ENCODE measurements around the gene TMEM203.

TMEM203 gene

DNA sequence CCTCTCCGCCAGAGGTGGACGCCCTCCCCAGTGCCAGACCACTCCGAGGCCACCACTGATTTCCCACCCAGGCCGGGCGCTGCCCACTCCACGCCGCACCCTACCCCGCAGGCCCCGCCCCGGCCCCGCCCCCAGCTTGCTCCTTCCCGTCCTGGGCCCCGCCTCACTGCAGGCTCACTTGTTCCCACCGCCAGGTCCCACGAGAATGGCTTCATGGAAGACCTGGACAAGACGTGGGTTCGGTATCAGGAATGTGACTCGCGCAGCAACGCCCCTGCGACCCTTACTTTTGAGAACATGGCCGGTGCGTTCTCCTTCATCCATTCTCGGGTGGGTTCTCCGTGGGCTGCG lies 42.1 kb downstream of the TMEM203 start:
- no peak for DNase-seq

DNA sequence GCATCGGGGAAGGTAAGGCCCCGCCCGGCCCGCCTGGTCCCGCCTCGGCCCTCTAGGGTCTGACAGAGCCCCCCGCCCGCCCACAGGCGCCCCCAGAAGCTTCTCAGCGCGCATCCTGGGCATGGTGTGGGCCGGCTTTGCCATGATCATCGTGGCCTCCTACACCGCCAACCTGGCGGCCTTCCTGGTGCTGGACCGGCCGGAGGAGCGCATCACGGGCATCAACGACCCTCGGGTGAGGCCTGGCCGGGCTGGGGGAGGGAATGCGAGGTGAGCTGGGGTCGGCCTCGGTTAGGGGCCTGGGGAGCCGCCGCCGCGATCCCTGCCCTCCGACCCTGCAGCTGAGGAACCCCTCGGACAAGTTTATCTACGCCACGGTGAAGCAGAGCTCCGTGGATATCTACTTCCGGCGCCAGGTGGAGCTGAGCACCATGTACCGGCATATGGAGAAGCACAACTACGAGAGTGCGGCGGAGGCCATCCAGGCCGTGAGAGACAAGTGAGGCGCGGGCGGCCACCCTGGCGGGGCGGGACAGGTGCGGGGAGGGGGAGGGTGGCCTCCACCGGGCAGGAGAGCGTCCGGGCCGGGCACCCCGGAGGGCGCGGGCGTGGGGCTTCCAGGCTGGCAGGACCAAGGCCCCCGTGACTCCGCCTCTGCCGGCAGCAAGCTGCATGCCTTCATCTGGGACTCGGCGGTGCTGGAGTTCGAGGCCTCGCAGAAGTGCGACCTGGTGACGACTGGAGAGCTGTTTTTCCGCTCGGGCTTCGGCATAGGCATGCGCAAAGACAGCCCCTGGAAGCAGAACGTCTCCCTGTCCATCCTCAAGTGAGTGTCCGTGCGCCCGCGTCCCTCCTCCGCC lies 42.7 kb downstream of the TMEM203 start:
- no peak for DNase-seq

DNA sequence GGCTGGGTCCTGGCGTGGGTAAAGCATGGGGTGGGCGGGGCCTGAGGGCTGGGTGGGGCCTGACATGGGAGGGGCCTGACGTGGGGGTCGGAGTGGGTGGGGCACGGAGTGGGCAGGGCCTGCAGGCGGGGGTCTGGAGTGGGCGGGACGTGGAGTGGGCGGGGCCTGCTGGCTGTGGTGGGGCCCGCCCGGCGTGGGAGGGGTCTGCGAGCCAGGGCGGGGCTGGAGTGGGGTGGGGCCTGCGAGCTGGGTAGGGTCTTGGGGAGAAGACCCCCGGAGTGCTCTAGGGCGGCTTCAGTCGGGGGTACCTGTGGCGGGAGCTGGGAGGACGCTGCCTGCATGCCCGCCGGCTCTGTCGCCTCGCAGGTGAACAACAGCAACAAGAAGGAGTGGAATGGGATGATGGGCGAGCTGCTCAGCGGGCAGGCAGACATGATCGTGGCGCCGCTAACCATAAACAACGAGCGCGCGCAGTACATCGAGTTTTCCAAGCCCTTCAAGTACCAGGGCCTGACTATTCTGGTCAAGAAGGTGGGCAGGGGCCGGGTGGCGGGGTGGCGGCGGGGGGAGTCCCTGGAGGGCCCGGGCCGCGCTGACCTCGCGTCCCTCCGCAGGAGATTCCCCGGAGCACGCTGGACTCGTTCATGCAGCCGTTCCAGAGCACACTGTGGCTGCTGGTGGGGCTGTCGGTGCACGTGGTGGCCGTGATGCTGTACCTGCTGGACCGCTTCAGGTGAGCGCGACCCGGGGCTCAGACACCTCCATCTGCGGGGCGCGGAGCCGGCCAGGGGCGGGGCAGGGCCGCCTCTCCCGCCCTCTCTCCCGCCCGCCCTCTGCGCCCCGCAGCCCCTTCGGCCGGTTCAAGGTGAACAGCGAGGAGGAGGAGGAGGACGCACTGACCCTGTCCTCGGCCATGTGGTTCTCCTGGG lies 43.6 kb downstream of the TMEM203 start:
- DNase-seq, result no peak

DNA sequence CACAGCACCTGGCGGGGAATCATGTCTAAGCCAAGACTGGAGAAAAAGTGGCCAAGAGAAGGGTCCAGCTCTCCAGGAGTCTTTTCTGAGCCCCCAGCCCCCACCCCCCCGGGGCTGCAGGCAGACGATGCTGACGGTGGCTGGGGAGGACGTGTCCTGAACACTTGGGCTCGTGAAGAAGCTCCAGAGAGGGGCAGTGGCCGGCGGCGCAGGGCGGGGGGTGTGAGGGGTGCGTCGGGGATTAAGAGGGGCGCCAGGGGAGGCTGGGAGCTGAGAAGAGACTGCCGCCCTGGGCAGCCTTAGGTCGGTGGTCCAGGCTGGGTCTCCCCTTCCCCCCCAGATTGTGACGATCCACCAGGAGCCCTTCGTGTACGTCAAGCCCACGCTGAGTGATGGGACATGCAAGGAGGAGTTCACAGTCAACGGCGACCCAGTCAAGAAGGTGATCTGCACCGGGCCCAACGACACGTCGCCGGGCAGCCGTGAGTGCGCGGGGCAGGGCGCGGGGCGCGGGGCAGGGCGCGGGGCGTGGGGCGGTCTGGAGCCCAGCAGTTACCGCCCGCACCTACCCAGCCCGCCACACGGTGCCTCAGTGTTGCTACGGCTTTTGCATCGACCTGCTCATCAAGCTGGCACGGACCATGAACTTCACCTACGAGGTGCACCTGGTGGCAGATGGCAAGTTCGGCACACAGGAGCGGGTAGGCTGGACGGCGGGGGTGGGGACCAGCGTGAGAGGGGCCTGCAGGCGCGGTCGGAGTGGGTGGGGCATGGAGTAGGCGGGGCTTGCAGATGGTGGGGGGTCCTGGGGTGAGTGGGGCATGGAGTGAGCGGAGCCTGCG lies 44.5 kb downstream of the TMEM203 start:
- DNase-seq, result no peak

DNA sequence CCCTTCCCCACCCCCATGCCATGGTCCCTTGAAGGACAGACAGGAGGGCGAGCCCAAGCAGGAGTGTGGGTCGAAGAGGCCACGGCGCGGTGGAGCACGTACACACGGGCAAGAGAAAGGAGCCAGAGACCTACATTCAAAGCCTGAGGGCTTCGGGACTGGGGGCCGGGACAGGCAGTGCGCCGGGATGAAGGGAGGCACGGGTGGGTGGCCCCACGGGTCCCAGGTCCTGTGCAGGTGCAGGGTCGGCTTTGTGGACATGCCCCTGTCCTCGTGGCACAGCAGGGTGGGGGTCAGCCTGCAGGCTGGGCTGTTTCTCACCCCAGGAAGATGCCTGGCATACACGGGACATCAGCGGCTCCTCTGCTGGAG lies 45.4 kb downstream of the TMEM203 start:
- DNase-seq, result no peak

DNA sequence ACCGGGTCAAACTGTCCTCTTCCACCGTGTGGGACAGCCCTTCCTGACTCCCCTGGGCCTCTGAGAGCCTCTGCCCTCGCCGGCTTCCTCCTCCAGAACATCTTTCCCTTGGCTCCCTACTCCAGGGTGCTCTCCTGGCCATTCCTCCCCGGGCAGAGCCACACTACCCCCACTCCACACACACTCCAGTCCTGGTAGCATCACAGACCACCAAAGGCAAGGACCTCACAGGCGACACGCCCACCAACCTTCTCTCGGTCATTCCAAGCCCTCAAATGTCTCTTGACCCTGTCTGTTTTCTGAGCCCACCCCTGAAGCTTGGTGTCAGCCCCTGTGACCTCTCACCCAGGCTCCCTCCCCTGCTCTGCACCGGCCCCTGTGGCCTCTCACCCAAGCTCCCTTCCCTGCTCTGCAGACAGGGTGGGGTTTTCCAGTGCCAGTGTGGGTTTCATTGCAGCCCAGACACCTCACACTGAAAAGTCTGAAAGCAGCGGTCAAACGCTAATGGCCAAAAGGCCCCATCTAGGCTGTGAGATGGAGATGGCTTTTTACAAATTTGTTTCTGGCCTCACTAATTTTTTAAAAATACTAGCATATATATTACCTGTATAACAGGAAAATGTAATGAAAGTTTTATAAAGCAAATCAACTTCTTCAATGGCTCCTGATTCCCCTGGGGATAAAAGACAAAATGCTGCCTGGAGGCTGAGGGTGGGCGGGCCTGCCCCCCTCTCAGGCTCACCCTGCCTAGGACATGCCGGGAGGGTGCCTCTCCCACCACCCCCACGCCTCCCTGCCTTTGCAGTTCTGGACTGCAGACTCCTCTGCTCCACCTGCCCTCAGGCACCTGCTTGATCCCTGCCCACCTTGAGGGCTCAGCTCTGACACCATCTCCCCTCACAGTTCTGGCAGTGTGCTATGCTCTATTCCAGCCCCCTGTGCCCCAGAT lies 46.1 kb downstream of the TMEM203 start:
- DNase-seq, result no peak

DNA sequence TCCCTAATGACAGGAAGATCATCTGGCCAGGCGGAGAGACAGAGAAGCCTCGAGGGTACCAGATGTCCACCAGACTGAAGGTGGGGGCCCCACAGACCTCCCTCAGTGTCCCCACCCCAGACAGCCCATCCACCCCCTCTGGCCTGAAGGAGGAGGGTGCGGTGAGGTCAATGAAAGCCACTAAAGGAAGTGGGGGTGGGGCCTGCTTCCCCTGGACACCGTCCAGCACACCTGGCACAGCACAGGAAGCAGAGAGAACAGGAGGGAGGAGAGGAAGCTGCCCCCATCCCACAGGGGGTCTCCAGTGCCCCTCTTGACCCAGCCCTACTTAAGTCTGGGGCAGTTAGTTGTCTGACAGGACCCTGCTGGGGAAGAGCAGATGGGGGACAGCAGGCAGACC lies 46.8 kb downstream of the TMEM203 start:
- DNase-seq, result no peak

DNA sequence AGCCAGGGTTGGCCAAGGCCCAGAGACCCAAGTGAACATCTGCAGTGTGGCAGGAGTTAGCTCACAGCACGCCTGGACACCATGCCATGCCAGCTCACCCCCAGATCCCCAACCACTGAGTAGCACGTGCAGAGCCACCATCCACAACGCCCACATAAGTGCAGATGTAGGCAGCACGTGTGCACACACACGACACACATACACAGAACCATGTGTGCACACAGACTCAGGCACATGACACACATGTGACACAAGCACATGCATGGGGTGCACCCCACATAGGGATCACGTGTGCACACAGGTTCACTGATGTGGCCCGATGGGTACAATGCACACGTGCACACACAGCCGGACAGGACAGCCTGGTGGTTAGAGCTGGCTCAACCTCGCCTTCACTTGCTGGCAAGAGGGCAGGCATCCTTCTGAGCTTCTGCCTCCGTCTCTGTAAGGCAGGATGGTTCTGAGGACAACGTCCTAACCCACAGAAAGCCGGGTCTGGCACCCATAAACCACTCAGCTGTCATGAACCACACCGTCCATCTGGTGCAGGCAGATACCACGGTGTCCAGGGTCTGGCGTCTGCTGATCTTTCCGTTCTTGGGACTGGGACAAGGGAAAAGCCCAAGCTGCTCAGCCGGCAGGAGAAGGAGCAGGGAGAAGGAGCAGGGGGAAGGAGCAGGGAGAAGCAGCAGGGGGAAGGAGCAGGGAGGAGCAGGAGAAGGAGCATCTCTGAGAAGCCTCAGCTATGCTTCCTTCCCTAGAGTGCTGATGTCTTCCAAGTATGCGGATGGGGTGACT lies 47.6 kb downstream of the TMEM203 start:
- DNase-seq, result peak in 1 of 2 experiments; percentile 54

DNA sequence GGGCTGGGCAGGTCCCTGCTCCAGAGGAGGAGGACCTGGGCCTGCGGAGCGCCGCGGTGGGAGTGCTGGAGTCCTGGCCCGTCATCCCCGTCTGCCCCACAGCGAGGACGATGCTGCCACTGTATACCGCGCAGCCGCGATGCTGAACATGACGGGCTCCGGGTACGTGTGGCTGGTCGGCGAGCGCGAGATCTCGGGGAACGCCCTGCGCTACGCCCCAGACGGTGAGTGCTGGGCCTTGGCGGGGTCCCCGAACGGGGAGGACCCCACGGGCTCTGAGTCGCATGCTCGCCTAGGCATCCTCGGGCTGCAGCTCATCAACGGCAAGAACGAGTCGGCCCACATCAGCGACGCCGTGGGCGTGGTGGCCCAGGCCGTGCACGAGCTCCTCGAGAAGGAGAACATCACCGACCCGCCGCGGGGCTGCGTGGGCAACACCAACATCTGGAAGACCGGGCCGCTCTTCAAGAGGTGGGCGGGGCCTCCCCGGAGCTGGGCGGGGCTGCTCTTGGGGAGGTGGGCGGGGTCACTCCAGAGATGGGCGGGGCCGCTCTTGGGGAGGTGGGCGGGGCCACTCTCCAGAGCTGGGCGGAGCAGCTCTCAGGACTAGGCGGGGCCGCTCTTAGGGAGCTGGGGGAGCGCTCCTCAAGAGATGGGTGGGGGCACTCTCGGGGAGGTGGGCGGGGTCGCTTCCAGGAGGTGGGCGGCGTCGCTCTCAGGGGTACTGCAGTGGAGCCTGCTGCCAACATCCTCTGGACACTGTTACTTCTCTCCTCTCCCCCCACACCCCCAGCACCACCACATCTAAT lies 48.7 kb downstream of the TMEM203 start:
- no peak for DNase-seq
